Measurements from ENCODE around the gene CEP295NL. TPM values are rescaled to one million over a fixed set of nuclear protein-coding genes. Genes with fewer than 3 reads are reported as not detected.
"Not testable (repeated sequence)": the region's sequence is repeated elsewhere in the genome, so short reads cannot be mapped to it uniquely, and the experiment has no call there.

The CEP295NL gene
- total RNA-seq, 1 donor from 2014 or later = 7.3 TPM

DNA sequence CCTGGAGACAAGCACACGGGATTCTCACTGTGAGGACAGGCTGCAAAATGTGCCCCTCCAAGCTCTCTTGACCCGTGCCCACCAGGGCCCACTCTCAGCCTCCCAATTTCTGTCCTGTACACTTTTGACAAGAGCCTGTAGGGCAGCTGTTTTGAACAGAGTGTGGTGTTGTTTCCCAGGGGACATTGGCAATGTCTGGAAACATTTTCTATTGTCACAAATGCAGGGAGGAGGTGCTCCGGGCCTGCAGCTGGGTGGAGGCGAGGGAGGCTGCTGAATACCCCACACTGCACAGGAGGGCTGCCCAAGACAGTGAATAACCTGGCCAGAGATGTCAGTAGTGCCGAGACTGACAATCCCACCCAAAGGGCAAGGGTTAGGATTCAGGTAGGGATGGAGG is 10.5 kb downstream of the CEP295NL start:
- TF ChIP-seq, protein P1, sequence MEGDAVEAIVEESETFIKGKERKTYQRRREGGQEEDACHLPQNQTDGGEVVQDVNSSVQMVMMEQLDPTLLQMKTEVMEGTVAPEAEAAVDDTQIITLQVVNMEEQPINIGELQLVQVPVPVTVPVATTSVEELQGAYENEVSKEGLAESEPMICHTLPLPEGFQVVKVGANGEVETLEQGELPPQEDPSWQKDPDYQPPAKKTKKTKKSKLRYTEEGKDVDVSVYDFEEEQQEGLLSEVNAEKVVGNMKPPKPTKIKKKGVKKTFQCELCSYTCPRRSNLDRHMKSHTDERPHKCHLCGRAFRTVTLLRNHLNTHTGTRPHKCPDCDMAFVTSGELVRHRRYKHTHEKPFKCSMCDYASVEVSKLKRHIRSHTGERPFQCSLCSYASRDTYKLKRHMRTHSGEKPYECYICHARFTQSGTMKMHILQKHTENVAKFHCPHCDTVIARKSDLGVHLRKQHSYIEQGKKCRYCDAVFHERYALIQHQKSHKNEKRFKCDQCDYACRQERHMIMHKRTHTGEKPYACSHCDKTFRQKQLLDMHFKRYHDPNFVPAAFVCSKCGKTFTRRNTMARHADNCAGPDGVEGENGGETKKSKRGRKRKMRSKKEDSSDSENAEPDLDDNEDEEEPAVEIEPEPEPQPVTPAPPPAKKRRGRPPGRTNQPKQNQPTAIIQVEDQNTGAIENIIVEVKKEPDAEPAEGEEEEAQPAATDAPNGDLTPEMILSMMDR (IDR thresholded peaks at IDR 0.05) = no peak
- peaks cover 31% of the 10 kb centered on the region for H3K36me3 Mint-ChIP-seq (ENCODE audit: unreplicated experiment)
- no peaks in the 10 kb centered on the region for H3K9me3 Mint-ChIP-seq (ENCODE audit: unreplicated experiment)
- H3K4me3 Mint-ChIP-seq (ENCODE audit: unreplicated experiment) = no peak overlapping the region
- no peaks in the 10 kb centered on the region for H3K27me3 Mint-ChIP-seq (ENCODE audit: unreplicated experiment)
- H3K27ac Mint-ChIP-seq (ENCODE audit: unreplicated experiment) = peak overlapping the region; percentile 18
- no peak for DNase-seq (ENCODE audit: extremely low spot score, unreplicated experiment)
- H3K4me1 Mint-ChIP-seq (ENCODE audit: unreplicated experiment) = peaks cover 57% of the 10 kb centered on the region

DNA sequence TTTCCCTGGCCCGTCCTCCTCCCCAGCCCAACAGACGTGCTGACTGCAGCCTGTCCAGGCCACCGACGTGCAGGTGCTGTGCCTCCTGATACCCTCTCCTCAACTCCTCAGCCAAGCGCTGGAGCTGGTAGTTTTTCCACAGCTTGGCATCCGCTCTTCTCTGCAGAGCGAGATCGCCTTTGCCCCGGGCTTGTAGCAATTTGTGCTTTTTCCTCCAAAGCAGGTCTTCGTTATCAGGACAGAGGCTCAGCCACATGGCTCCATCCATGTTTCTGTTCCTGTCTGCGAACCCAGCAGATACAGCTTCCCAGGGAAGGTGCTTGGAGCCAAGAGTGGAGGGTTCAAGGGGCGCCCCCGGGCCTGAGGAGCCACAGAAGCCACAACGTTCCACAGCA is 10.9 kb downstream of the CEP295NL start:
- H3K4me1 Mint-ChIP-seq (ENCODE audit: unreplicated experiment) = peaks cover 55% of the 10 kb centered on the region

DNA sequence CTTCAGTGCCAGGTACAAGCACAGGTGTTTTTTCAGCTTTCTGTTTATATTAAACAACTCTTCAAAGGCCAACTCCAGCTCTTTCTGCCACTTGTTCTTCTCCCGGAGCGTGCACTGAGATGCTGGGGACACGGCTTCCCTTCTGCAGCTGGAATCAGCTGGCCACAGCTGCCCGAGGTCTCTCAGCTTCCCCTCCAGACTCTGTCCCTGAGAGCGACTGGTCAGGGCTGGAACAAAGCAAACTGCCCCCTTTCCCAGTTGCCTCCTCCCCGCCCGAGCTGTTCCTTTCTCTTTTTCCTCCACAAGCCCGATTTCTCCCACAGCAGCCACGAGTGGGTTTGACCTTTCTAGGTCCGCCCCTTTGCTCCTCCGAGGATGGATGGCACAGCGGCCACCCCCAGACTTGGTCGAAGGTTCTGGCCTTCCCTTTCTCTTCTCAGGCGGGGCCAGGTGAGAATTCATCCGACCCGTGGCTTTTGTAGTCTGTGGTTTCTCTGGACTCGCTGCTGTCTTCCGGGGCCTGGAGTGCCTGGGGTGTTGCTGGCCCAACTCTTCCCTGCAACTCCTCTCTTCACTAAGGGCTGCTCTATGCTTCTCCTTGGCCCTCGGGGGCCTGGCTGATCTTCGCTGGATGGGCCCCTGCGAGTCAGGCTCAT is 11.5 kb downstream of the CEP295NL start:
- TF ChIP-seq, protein P1 (IDR thresholded peaks at IDR 0.05) = no peak
- H3K9me3 Mint-ChIP-seq (ENCODE audit: unreplicated experiment) = no peaks in the 10 kb centered on the region
- H3K27me3 Mint-ChIP-seq (ENCODE audit: unreplicated experiment) = no peaks in the 10 kb centered on the region
- H3K27ac Mint-ChIP-seq (ENCODE audit: unreplicated experiment) = peak overlapping the region; percentile 29
- peaks cover 29% of the 10 kb centered on the region for H3K36me3 Mint-ChIP-seq (ENCODE audit: unreplicated experiment)
- peaks cover 58% of the 10 kb centered on the region for H3K4me1 Mint-ChIP-seq (ENCODE audit: unreplicated experiment)
- no peak for DNase-seq (ENCODE audit: extremely low spot score, unreplicated experiment)
- H3K4me3 Mint-ChIP-seq (ENCODE audit: unreplicated experiment) = no peak overlapping the region

More for the DNA sequence above, 10.9 kb downstream of the CEP295NL start:
- no peak for DNase-seq (ENCODE audit: extremely low spot score, unreplicated experiment)
- Mint-ChIP-seq H3K9me3 (ENCODE audit: unreplicated experiment) (no peaks in the 10 kb centered on the region), H3K36me3 (ENCODE audit: unreplicated experiment) (peaks cover 29% of the 10 kb centered on the region), H3K27ac (ENCODE audit: unreplicated experiment) (no peak overlapping the region), H3K4me3 (ENCODE audit: unreplicated experiment) (no peak overlapping the region), H3K27me3 (ENCODE audit: unreplicated experiment) (no peaks in the 10 kb centered on the region)
- TF ChIP-seq, protein P1 (IDR thresholded peaks at IDR 0.05) = no peak

DNA sequence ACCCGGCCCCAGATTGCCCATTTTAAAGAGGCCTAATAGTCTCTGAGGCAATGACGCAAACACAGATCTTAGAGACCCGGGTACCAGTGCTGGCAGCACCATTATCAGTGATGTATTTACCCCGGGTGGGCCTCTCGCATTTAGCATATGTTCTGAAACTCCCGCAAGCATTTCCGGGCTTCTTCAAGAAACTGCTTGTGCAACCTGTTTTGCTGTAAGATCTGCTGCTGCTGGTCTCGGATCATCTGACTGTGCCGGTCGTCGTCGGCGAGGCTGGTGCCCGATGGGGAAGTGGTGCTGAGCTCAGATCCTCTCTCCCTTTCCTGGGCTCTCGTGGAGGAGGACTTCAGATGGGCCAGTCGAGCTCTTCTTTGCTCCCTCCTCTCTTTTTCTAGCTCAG is 12.5 kb downstream of the CEP295NL start:
- no peak for DNase-seq (ENCODE audit: extremely low spot score, unreplicated experiment)
- TF ChIP-seq, protein P1 (IDR thresholded peaks at IDR 0.05) = no peak
- H3K4me3 Mint-ChIP-seq (ENCODE audit: unreplicated experiment) = no peak overlapping the region
- H3K4me1 Mint-ChIP-seq (ENCODE audit: unreplicated experiment) = peaks cover 57% of the 10 kb centered on the region
- no peaks in the 10 kb centered on the region for H3K9me3 Mint-ChIP-seq (ENCODE audit: unreplicated experiment)
- H3K36me3 Mint-ChIP-seq (ENCODE audit: unreplicated experiment) = peaks cover 29% of the 10 kb centered on the region
- H3K27me3 Mint-ChIP-seq (ENCODE audit: unreplicated experiment) = no peaks in the 10 kb centered on the region
- H3K27ac Mint-ChIP-seq (ENCODE audit: unreplicated experiment) = no peak overlapping the region

DNA sequence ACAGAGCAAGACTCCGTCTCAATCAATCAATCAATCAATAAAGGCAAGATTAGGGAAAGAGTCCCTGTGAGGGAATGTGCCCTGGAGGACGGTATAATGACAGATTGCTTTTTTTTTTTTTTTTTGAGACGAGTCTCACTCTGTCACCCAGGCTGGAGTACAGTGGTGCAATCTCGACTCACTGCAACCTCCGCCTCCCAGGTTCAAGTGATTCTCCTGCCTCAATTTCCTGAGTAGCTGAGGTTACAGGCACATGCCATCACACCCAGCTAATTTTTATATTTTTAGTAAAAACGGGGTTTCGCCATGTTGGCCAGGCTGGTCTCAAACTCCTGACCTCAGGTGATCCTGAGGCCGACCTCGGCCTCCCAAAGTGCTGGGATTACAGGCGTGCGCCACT is 12.9 kb downstream of the CEP295NL start:
- H3K4me1 Mint-ChIP-seq (ENCODE audit: unreplicated experiment) = peaks cover 58% of the 10 kb centered on the region
- H3K27me3 Mint-ChIP-seq (ENCODE audit: unreplicated experiment); H3K27ac Mint-ChIP-seq (ENCODE audit: unreplicated experiment): not testable (repeated sequence)

More for the DNA sequence above, 12.9 kb downstream of the CEP295NL start:
- H3K36me3 Mint-ChIP-seq (ENCODE audit: unreplicated experiment) = peaks cover 29% of the 10 kb centered on the region
- not testable (repeated sequence) for H3K9me3 Mint-ChIP-seq (ENCODE audit: unreplicated experiment); DNase-seq (ENCODE audit: extremely low spot score, unreplicated experiment); H3K4me3 Mint-ChIP-seq (ENCODE audit: unreplicated experiment)

Data from osteocyte (in vitro differentiated cells).